ENCODE data around the gene PDZRN3. TPM values are rescaled to one million over a fixed set of nuclear protein-coding genes. Genes with fewer than 3 reads are reported as not detected.

Gene PDZRN3
- total RNA-seq, 1 donor = 0.10 TPM

- Histone ChIP-seq H3K4me3 (ENCODE audit: low read length) (no peak overlapping the region), H3K9me3 (ENCODE audit: low read depth, low read length) (no peaks in the 10 kb centered on the region), H3K4me1 (ENCODE audit: insufficient read depth, low read length) (no peaks in the 10 kb centered on the region), H3K27me3 (ENCODE audit: insufficient read depth, low read length) (no peaks in the 10 kb centered on the region)
These were observed 12.3 kb upstream of the PDZRN3 start for GRCh38 chr3:73637042-73637441.

DNA sequence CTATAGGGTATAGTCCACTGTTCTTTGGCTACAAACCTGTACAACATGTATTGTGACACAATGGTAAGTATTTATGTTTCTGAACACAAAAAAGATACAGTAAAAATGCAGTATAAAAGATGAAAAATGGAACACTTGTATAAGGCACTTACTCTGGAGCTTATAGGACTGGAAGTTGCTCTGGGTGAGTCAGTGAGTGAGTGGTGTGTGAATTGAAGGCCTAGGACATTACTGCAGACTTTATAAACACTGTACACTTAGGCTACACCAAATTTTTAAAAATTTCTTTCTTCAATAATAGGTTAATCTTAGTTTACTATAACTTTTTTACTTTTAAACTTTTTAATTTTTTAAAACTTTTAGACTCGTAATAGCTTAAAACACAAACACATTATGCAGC lies 10.5 kb upstream of the PDZRN3 start:
- H3K4me1 ChIP-seq (ENCODE audit: insufficient read depth, low read length) = no peaks in the 10 kb centered on the region
- no peak overlapping the region for H3K4me3 ChIP-seq (ENCODE audit: low read length)
- H3K9me3 ChIP-seq (ENCODE audit: low read depth, low read length) = no peaks in the 10 kb centered on the region
- H3K27me3 ChIP-seq (ENCODE audit: insufficient read depth, low read length) = no peaks in the 10 kb centered on the region

- Histone ChIP-seq H3K4me1 (ENCODE audit: insufficient read depth, low read length) (no peaks in the 10 kb centered on the region), H3K27me3 (ENCODE audit: insufficient read depth, low read length) (no peaks in the 10 kb centered on the region), H3K4me3 (ENCODE audit: low read length) (no peak overlapping the region), H3K9me3 (ENCODE audit: low read depth, low read length) (no peaks in the 10 kb centered on the region)
These were observed 9.2 kb upstream of the PDZRN3 start for GRCh38 chr3:73633916-73634344.

DNA sequence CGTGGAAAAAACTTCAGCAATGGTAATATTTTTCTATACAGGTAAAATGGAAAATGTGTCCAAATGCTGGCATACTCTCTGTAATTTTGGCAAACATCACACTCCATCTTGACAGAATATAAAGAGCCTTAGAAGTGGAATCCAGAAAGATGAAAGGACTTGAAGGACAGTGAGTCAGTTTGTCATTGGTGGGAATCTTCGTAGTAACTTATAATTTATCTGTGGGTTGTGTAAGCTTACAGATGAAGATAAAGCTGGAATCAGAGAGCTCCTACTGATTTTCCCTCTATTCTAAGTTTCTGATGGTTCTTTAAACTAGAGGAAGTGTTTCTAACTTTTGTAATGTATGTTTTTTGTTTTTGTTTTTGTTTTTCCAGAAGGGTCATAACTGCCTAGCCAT lies 8.7 kb upstream of the PDZRN3 start:
- Histone ChIP-seq H3K27me3 (ENCODE audit: insufficient read depth, low read length) (no peaks in the 10 kb centered on the region), H3K4me3 (ENCODE audit: low read length) (no peak overlapping the region), H3K4me1 (ENCODE audit: insufficient read depth, low read length) (no peaks in the 10 kb centered on the region), H3K9me3 (ENCODE audit: low read depth, low read length) (no peaks in the 10 kb centered on the region)

DNA sequence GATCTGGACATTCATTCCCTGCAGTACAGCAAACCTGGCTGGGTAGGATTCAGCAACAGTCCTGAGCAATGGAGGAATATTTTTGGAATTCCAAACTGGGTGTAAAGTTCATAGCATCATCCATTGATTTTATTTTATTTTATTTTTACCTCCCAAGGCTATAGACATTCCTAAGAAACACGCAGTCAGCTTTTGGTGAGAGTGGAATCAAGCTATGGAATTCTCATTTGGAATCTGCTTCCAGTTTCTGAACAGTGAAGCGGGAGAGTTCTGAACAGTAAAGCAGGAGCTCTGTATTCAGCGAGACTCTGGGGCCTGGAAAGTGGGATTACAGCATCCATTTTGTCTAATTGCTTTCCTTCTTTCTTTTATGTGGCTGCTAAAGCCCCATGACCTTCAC lies 1.4 kb upstream of the PDZRN3 start:
- Histone ChIP-seq H3K27me3 (ENCODE audit: insufficient read depth, low read length) (peaks cover 26% of the 10 kb centered on the region), H3K4me1 (ENCODE audit: insufficient read depth, low read length) (no peaks in the 10 kb centered on the region), H3K9me3 (ENCODE audit: low read depth, low read length) (no peaks in the 10 kb centered on the region), H3K4me3 (ENCODE audit: low read length) (no peak overlapping the region)

DNA sequence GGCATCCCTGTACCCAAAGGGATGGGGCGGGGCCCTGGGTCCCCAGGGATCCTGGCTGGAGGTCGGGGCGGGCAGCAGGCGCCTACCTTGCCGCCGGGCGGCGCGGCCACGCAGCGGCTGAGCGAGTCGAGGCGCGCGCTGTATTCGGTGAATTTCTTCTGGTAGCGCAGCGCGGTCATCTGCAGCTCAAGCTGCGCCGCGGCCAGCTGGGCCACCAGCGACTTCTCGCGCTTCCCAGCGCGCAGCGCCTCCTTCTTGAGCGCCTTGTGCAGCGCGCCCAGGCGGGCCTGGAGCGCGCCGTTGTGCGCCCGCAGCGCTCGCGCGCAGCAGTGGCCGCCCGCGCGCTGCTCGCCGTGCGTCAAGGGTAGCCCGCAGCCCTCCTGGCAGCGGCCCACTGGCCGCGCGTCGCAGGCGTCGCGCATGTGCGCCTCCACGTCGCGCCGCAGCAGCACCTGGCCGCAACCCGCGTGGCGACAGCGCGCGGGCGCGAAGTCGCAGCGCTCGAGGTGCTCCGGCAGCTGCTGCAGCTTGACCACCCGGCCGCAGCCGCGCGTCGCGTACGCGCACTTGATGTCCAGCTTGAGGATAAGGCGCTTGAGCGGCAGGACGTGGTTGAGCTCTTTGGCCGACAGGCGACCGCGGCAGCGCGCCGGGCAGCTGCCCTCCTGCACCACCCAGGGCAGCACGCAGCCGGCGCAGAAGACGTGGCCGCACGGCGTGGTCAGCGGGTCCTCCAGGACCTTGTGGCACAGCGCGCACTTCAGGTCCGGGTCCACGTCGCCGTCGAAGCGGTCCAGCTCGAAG lies 522 bp downstream of the PDZRN3 start:
- no peaks in the 10 kb centered on the region for H3K9me3 ChIP-seq (ENCODE audit: low read depth, low read length)
- H3K4me1 ChIP-seq (ENCODE audit: insufficient read depth, low read length) = no peaks in the 10 kb centered on the region
- H3K27me3 ChIP-seq (ENCODE audit: insufficient read depth, low read length) = peaks cover 26% of the 10 kb centered on the region
- no peak overlapping the region for H3K4me3 ChIP-seq (ENCODE audit: low read length)

GRCh38 chr3:73623346-73623745 lies 1.4 kb downstream of the PDZRN3 start:
- Histone ChIP-seq H3K27me3 (ENCODE audit: insufficient read depth, low read length) (peaks cover 26% of the 10 kb centered on the region), H3K4me3 (ENCODE audit: low read length) (no peak overlapping the region), H3K9me3 (ENCODE audit: low read depth, low read length) (no peaks in the 10 kb centered on the region), H3K4me1 (ENCODE audit: insufficient read depth, low read length) (no peaks in the 10 kb centered on the region)

DNA sequence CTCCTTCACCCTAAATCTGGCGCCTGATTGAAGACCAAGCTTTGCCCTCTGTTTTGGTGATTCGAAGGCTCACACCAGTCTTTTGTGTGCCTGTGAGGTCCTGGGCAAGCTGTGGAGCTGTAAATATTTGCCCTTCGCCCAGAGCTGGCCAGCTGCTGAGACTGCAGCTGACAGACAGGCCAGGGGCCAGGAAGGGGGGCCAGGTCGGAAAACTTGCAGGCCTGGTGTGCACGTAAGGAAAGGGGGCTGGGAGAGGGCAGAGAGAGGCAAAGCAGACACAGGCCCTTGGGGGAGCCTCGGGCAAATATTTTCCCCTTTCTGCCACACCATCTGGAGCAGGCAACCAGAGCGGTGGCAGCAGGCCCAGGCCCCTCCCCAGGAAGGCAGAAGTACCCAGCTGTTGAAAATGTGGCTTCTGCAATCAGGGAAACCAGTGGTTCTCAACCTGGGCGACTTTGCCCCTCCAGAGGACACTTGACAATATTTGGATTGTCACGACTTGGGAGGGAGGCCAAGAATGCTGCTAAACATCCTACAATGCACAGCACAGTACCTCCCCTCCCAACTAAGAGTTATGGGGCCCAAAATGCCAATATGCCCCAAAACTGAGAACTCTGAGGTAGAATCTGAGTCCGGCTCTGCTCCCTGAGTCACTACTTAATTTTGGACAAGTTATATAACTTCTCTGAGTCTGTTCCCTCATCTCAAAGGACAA lies 2.5 kb downstream of the PDZRN3 start:
- H3K4me3 ChIP-seq (ENCODE audit: low read length) = no peak overlapping the region
- no peaks in the 10 kb centered on the region for H3K4me1 ChIP-seq (ENCODE audit: insufficient read depth, low read length)
- no peaks in the 10 kb centered on the region for H3K9me3 ChIP-seq (ENCODE audit: low read depth, low read length)
- peaks cover 26% of the 10 kb centered on the region for H3K27me3 ChIP-seq (ENCODE audit: insufficient read depth, low read length)

DNA sequence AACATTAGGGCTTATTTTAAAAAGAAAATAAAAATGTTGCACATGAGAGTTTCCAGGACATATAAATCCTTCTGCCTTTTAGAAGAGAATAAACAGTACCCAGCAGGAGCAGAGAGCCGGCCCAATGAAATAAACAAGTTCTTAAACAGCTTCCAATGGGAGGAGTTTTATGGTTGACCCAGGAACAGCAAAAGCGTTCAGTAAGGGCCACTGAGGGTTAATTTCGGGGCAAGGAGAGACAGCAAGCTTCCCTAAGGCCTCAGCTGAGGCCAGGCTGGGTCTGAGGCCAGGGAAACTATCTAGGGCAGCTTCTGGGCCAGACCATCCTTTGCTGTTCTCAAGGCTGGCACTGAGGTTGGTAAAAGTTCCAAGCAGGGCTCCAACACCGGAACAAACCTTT lies 3.4 kb downstream of the PDZRN3 start:
- Histone ChIP-seq H3K27me3 (ENCODE audit: insufficient read depth, low read length) (peaks cover 24% of the 10 kb centered on the region), H3K9me3 (ENCODE audit: low read depth, low read length) (no peaks in the 10 kb centered on the region)

GRCh38 chr3:73618461-73618860 lies 6.3 kb downstream of the PDZRN3 start:
- Histone ChIP-seq H3K4me3 (ENCODE audit: low read length) (no peak overlapping the region), H3K4me1 (ENCODE audit: insufficient read depth, low read length) (no peaks in the 10 kb centered on the region), H3K9me3 (ENCODE audit: low read depth, low read length) (no peaks in the 10 kb centered on the region), H3K27me3 (ENCODE audit: insufficient read depth, low read length) (peaks cover 3% of the 10 kb centered on the region)

More for the DNA sequence above, 3.4 kb downstream of the PDZRN3 start:
- H3K4me1 ChIP-seq (ENCODE audit: insufficient read depth, low read length) = no peaks in the 10 kb centered on the region
- no peak overlapping the region for H3K4me3 ChIP-seq (ENCODE audit: low read length)

GRCh38 chr3:73616056-73616455 lies 8.7 kb downstream of the PDZRN3 start:
- no peaks in the 10 kb centered on the region for H3K9me3 ChIP-seq (ENCODE audit: low read depth, low read length)
- H3K4me1 ChIP-seq (ENCODE audit: insufficient read depth, low read length) = no peaks in the 10 kb centered on the region
- no peak overlapping the region for H3K4me3 ChIP-seq (ENCODE audit: low read length)
- no peaks in the 10 kb centered on the region for H3K27me3 ChIP-seq (ENCODE audit: insufficient read depth, low read length)

DNA sequence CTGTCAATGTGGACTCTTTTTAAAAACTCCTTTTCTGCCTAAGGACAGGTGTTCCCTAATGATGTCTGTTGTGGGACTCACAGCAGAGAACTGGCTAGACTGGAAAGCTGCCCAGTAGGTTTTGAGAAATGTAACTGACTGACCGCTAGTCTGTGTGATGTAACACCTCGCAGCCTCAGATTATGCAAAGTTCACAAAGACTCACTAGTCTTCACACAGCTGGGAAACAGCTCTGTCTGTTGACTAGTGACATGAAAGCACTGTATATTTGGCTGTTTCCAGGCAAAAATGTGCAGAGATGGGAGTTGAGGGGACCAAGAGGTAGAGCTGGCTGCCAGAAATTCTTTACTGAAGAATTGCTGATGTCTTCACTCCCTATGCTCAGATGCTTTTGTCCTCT lies 10.3 kb downstream of the PDZRN3 start:
- no peaks in the 10 kb centered on the region for H3K27me3 ChIP-seq (ENCODE audit: insufficient read depth, low read length)
- H3K9me3 ChIP-seq (ENCODE audit: low read depth, low read length) = no peaks in the 10 kb centered on the region
- no peak overlapping the region for H3K4me3 ChIP-seq (ENCODE audit: low read length)
- H3K4me1 ChIP-seq (ENCODE audit: insufficient read depth, low read length) = no peaks in the 10 kb centered on the region

GRCh38 chr3:73611176-73611575 lies 13.6 kb downstream of the PDZRN3 start:
- no peaks in the 10 kb centered on the region for H3K4me1 ChIP-seq (ENCODE audit: insufficient read depth, low read length)
- no peak overlapping the region for H3K4me3 ChIP-seq (ENCODE audit: low read length)
- H3K27me3 ChIP-seq (ENCODE audit: insufficient read depth, low read length) = no peaks in the 10 kb centered on the region
- no peaks in the 10 kb centered on the region for H3K9me3 ChIP-seq (ENCODE audit: low read depth, low read length)

- Histone ChIP-seq H3K9me3 (ENCODE audit: low read depth, low read length) (no peaks in the 10 kb centered on the region), H3K4me1 (ENCODE audit: insufficient read depth, low read length) (no peaks in the 10 kb centered on the region), H3K27me3 (ENCODE audit: insufficient read depth, low read length) (no peaks in the 10 kb centered on the region), H3K4me3 (ENCODE audit: low read length) (no peak overlapping the region)
These were observed 14.2 kb downstream of the PDZRN3 start for GRCh38 chr3:73610493-73610892.

GRCh38 chr3:73609655-73610054 lies 15.1 kb downstream of the PDZRN3 start:
- no peak overlapping the region for H3K4me3 ChIP-seq (ENCODE audit: low read length)
- H3K27me3 ChIP-seq (ENCODE audit: insufficient read depth, low read length) = no peaks in the 10 kb centered on the region
- no peaks in the 10 kb centered on the region for H3K9me3 ChIP-seq (ENCODE audit: low read depth, low read length)
- H3K4me1 ChIP-seq (ENCODE audit: insufficient read depth, low read length) = no peaks in the 10 kb centered on the region

GRCh38 chr3:73609315-73609641 lies 15.5 kb downstream of the PDZRN3 start:
- no peak overlapping the region for H3K4me3 ChIP-seq (ENCODE audit: low read length)
- H3K4me1 ChIP-seq (ENCODE audit: insufficient read depth, low read length) = no peaks in the 10 kb centered on the region
- no peaks in the 10 kb centered on the region for H3K9me3 ChIP-seq (ENCODE audit: low read depth, low read length)
- no peaks in the 10 kb centered on the region for H3K27me3 ChIP-seq (ENCODE audit: insufficient read depth, low read length)

All from mononuclear cell (primary cell).